Stomach (tissue), 9 donors: ENCODE measurements around the gene MPZL1. TPM values are rescaled to one million over a fixed set of nuclear protein-coding genes. Genes with fewer than 3 reads are reported as not detected.
"Not testable (repeated sequence)": the region's sequence is repeated elsewhere in the genome, so short reads cannot be mapped to it uniquely, and the experiment has no call there.

Source experiments
- DNase-seq, 2 donors: peaks; one replicate each; pipeline versions ENCODE4 v3.0.0 to v3.0.0-alpha.2; 2013 to 2019
- H3K27ac ChIP-seq, 5 donors: fragments of 200-600 bp in 4 of 5; sonication (generic) in 4 of 5; one replicate each; pipeline ENCODE4 v1.5.1; 2013 to 2019; ENCODE audit warnings: mild to moderate bottlenecking in 1 of 5, moderate library complexity in 1 of 5
- H3K27me3 ChIP-seq, 3 donors: fragments of 200-600 bp; sonication (generic); one replicate each; pipeline ENCODE4 v1.5.1; 2017 to 2019; ENCODE audit warnings: mixed run types in 1 of 3
- H3K36me3 ChIP-seq, 4 donors: fragments of 200-600 bp; sonication (generic); 1 replicate in 3 of 4; 2 replicates in 1 of 4; pipeline ENCODE4 v1.5.1; 2016 to 2019
- H3K4me1 ChIP-seq, 4 donors: fragments of 200-600 bp; sonication (generic); one replicate each; pipeline ENCODE4 v1.5.1; 2016 to 2019
- H3K4me3 ChIP-seq, 4 donors: fragments of 200-600 bp; sonication (generic) in 3 of 4; one replicate each; pipeline ENCODE4 v1.5.1; 2016 to 2019; ENCODE audit warnings: mild to moderate bottlenecking in 1 of 4
- H3K9me3 ChIP-seq, 4 donors: fragments of 200-600 bp; sonication (generic); one replicate each; pipeline ENCODE4 v1.5.1; 2016 to 2019
- EP300 ChIP-seq: sonication (generic); formaldehyde crosslinking; IDR thresholded peaks from one replicate; pipeline ENCODE4 v1.6.1; 2017; ENCODE audit warnings: antibody characterized with exemption
- POLR2A ChIP-seq, 4 donors: fragments of 450-650 bp; IDR thresholded peaks; one replicate each; pipeline ENCODE4 v1.6.1; 2016; ENCODE audit warnings: antibody characterized with exemption in 4 of 4, control low read depth in 2 of 4, mild to moderate bottlenecking in 1 of 4, moderate library complexity in 1 of 4
- POLR2AphosphoS5 ChIP-seq, 3 donors: sonication (generic); formaldehyde crosslinking; IDR thresholded peaks; one replicate each; pipeline ENCODE4 v1.6.1; 2016; ENCODE audit warnings: antibody characterized with exemption in 3 of 3
- WGBS, 5 donors: extraction: QIAGEN DNeasy Blood & Tissue Kit in 3 of 5; methylation state at CpG; one replicate each; pipeline versions ENCODE4 v1.1.5 to v1.1.7; 2013 to 2018; 5-methylcytosine and 5-hydroxymethylcytosine counted together
- intact Hi-C: fragments of 100-400 bp; cut with DNase I; formaldehyde crosslinking; loops from one replicate; pipeline ENCODE4 v1.15.1; 2023; ENCODE audit warnings: low total_unique reads
- polyA plus RNA-seq, 3 donors: library from polyadenylated mRNA; stranded (reverse); fragments of 200-250 nt; gene quantifications; one replicate each; pipeline ENCODE4 v1.2.3, GENCODE V29; 2013
- total RNA-seq, 5 donors: library from RNA; depleted of rRNA; stranded (reverse); fragments of >200 nt; gene quantifications; one replicate each; pipeline versions ENCODE4 v1.1.0 to v1.2.3, GENCODE V29; 2014 to 2016
- TF ChIP-seq, protein P1 (sequence below), 7 experiments: fragments of 450-650 bp in 4 of 7; fragments of 200-600 bp in 3 of 7; sonication (generic) in 3 of 7; IDR thresholded peaks; one replicate each; pipeline ENCODE4 v1.5.1; 2016 to 2019; ENCODE audit warnings: antibody characterized with exemption in 7 of 7, control low read depth in 2 of 7, mild to moderate bottlenecking in 1 of 7
- donor health status: healthy with polysubstance abuse.
- donor health status: Bipolar disorder and iron deficiency.
- donor health status: healthy.

The MPZL1 gene
- total and polyA plus RNA-seq, 8 donors = 7.2 to 115 (median 30.6) TPM

DNA sequence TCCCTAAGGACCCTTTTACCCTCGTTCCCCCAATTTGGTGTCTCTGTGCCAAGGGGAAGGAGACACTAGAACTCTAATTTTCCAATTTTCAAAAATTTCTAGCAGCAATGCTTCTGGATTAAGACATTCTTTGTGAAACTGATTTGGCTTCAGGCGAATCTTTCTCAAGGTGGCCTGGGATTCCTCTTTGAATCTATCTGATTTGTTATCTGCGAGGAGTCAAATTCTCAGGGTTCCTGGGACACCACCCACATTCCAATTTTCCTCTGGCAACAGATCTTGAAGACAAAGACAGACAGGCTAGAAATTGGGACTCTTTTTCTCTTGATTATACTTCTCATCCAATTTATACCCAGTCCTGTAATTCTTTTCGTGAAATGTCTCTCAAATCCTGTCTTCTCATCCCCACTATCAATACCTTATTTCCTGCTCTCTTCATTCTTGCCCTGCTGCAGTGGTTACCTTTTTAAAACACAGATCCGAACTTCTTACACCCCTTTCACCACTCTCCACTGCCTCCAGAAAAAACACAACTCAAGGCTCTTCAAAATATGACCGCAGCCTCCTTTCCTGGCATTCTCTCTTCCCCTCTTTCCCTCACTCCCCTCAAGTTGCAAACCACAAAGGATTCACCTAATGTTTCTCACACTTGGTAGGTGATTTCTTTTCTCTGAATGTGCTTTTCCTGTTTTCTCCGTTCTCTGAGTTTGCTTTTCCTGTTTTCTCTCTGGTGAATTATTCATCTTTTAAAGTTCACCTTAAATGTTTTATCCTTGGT lies 2.7 kb upstream of the MPZL1 start:
- H3K27me3 ChIP-seq = no peaks in the 10 kb centered on the region
- peak overlapping the region in 1 of 5 donors; percentile 44 for H3K27ac ChIP-seq
- no peaks in the 10 kb centered on the region for H3K36me3 ChIP-seq
- H3K4me3 ChIP-seq = no peak overlapping the region
- intact Hi-C loops = no loop called here
- TF ChIP-seq EP300 (no peak), POLR2A (IDR thresholded peaks at IDR 0.05) (no peak), POLR2AphosphoS5 (IDR thresholded peaks at IDR 0.05) (no peak)
- TF ChIP-seq, protein P1, sequence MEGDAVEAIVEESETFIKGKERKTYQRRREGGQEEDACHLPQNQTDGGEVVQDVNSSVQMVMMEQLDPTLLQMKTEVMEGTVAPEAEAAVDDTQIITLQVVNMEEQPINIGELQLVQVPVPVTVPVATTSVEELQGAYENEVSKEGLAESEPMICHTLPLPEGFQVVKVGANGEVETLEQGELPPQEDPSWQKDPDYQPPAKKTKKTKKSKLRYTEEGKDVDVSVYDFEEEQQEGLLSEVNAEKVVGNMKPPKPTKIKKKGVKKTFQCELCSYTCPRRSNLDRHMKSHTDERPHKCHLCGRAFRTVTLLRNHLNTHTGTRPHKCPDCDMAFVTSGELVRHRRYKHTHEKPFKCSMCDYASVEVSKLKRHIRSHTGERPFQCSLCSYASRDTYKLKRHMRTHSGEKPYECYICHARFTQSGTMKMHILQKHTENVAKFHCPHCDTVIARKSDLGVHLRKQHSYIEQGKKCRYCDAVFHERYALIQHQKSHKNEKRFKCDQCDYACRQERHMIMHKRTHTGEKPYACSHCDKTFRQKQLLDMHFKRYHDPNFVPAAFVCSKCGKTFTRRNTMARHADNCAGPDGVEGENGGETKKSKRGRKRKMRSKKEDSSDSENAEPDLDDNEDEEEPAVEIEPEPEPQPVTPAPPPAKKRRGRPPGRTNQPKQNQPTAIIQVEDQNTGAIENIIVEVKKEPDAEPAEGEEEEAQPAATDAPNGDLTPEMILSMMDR (IDR thresholded peaks at IDR 0.05) = no peak
- H3K9me3 ChIP-seq = no peaks in the 10 kb centered on the region
- peaks cover 13 to 42% (median 24%) of the 10 kb centered on the region in 4 donors for H3K4me1 ChIP-seq
- no peak for DNase-seq
- WGBS, 5 donors = 84 to 90% (median 86%) methylated on average over 7 of the region's 7 CpGs

DNA sequence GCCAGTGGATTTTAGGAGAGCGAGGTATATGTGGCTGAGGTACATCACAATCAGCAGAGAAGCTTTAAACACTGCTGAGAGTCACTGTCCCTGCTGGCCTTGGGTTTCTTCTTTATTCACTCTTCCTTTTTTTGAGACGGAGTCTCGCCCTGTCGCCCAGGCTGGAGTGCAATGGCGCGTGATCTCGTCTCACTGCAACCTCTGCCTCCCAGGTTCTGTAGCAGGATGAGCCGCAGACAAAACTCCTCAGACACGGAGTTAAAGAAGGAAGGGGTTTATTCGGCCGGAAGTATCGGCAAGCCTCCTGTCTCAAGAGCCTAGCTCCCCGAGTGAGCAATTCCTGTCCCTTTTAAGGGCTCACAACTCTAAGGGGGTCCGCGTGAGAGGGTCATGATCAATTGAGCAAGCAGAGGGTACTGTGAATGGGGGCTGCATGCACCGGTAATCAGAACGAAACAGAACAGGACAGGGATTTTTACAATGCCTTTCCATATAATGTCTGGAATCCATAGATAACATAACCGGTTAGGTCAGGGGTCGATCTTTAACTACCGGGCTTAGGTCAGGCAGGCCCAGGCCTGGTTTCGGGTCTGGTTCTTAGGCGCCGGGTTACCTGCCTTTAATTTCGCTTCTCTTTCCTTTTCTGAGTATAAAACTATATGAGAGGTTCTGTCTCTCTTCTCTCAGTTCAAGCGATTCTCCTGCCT lies 1.9 kb upstream of the MPZL1 start:
- Histone ChIP-seq H3K27ac (peak overlapping the region in 1 of 5 donors; percentile 44), H3K4me1 (peaks cover 15 to 46% (median 28%) of the 10 kb centered on the region in 4 donors)
- H3K9me3 ChIP-seq, H3K36me3 ChIP-seq, intact Hi-C loops, H3K4me3 ChIP-seq, H3K27me3 ChIP-seq, DNase-seq: not testable (repeated sequence)
- WGBS, 5 donors = 86 to 93% (median 91%) methylated on average over 25 of the region's 25 CpGs

DNA sequence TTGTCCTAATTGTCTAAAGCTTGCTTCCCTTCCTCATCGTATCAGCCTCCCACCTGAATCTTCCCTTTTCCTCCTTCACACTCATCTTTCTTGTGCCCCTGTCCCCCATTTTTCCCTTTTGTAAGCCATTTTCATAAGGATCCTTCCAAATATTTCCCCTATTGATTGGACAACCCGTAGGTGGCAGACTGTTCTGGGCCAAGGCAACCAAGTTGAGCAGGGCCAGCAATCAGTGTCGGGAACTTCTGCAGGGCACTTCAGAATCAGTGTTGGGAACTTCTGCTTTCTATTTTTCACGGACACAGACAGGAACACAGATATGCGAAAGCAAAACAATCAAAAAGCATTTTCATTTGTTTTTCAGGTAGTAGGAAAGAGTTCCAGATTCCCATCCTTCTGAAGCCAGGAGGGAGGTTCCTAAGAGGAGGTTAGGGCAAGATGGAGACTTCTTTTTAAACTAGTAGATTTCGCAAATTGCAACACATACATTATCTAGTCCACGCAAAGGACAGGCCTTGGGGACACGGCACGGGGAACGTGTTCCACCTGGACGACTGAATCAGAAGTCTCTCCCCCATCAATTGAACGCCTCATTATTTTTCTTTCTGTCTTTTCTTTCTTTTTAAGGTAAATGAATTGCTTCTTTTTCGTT lies 691 bp upstream of the MPZL1 start:
- Histone ChIP-seq H3K27me3 (no peaks in the 10 kb centered on the region), H3K4me3 (peak overlapping the region; percentile 94 to 98 (median 97)), H3K9me3 (no peaks in the 10 kb centered on the region), H3K27ac (peak overlapping the region; percentile 85 to 98 (median 93)), H3K36me3 (no peaks in the 10 kb centered on the region), H3K4me1 (peaks cover 9 to 51% (median 31%) of the 10 kb centered on the region in 4 donors)
- TF ChIP-seq, protein P1 (IDR thresholded peaks at IDR 0.05) = peak in 4 of 7 experiments; percentile 12 to 50 (median 40)
- TF ChIP-seq POLR2A (IDR thresholded peaks at IDR 0.05) = no peak
- intact Hi-C loops = no loop called here
- peak; percentile 52 to 67 for DNase-seq
- 11 to 18% (median 12%) methylated on average over 13 of the region's 13 CpGs for WGBS, 5 donors

DNA sequence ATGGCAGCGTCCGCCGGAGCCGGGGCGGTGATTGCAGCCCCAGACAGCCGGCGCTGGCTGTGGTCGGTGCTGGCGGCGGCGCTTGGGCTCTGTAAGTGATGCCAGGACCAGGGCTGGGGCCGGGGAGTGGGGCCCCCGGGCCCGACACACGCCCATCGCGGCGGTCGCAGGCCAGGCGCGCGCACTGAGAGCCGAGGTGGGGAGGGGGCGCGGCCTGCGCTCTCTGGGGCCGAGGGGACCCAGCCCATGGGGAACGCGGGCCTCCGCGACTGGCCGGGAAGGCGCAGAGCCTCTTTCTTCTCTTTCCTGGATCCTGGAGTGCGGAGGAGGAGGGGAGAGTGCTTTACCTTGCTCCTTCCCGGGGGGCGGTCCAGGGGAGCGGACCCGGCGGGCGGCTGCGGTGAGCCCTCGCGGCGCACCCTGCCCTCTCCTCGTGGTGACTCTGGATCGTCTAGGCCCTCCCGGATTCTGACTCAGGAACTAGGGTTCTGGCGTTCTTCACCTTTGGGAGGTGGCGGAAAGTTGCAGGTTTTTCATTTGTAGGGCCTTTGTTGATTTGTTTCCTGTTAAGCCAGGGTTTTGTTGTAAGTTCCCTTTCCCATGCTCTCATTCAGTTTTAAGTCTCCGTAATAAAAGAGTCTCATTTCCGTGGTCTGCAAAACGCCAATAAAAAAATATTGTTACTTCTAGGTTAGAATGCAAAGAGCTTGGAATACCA lies 529 bp downstream of the MPZL1 start:
- no peaks in the 10 kb centered on the region for H3K9me3 ChIP-seq
- H3K27ac ChIP-seq = peak overlapping the region; percentile 85 to 98 (median 93)
- TF ChIP-seq POLR2AphosphoS5 (IDR thresholded peaks at IDR 0.05) = no peak
- TF ChIP-seq POLR2A (IDR thresholded peaks at IDR 0.05) = no peak
- TF ChIP-seq, protein P1 (IDR thresholded peaks at IDR 0.05) = no peak
- TF ChIP-seq EP300 = no peak
- intact Hi-C loops = no loop called here
- peak; percentile 60 to 78 for DNase-seq
- 0 to 1% (median 1%) methylated on average over 32 to 51 of the region's 52 CpGs for WGBS, 5 donors
- no peaks in the 10 kb centered on the region for H3K36me3 ChIP-seq
- no peaks in the 10 kb centered on the region for H3K27me3 ChIP-seq
- H3K4me3 ChIP-seq = peak overlapping the region; percentile 94 to 98 (median 97)
- H3K4me1 ChIP-seq = peaks cover 9 to 58% (median 36%) of the 10 kb centered on the region in 4 donors
